Liver (tissue), 3 donors: Measurements from ENCODE around the gene MAN2A1.

ENCODE experiments used
- EGR1 ChIP-seq, 2 donors: IDR thresholded peaks; 2 replicates each; pipeline ENCODE4 v1.6.1; 2016 to 2018; ENCODE audit warnings: antibody characterized with exemption in 2 of 2, low read depth in 2 of 2
- FOXA1 ChIP-seq: IDR thresholded peaks from 2 replicates; pipeline ENCODE4 v1.6.1; 2016; ENCODE audit warnings: antibody characterized with exemption
- GABPA ChIP-seq, 2 donors: IDR thresholded peaks in 1 of 2; conservative IDR thresholded peaks in 1 of 2; 2 replicates each; pipeline ENCODE4 v1.6.1; 2016; ENCODE audit warnings: antibody characterized with exemption in 2 of 2, mild to moderate bottlenecking in 1 of 2, moderate library complexity in 1 of 2
- RXRA ChIP-seq, 2 donors: IDR thresholded peaks; 2 replicates each; pipeline ENCODE4 v1.6.1; 2017 to 2018; ENCODE audit warnings: antibody characterized with exemption in 2 of 2, mild to moderate bottlenecking in 1 of 2
- SP1 ChIP-seq: IDR thresholded peaks from 2 replicates; pipeline ENCODE4 v1.6.1; 2018; ENCODE audit warnings: antibody characterized with exemption, mild to moderate bottlenecking
- TAF1 ChIP-seq: conservative IDR thresholded peaks from 2 replicates; pipeline ENCODE4 v1.6.1; 2016; ENCODE audit warnings: antibody characterized with exemption, mild to moderate bottlenecking
- TF ChIP-seq, protein P1 (sequence below): fragments of 150-350 bp; IDR thresholded peaks from 2 replicates; pipeline ENCODE4 v1.5.1; 2017; ENCODE audit warnings: improper control_type of control experiment, low read depth, low read length; ENCODE audit not compliant: missing input control
- TF ChIP-seq, protein P2 (sequence below): IDR thresholded peaks from 2 replicates; pipeline ENCODE4 v1.6.1; 2016; ENCODE audit warnings: antibody characterized with exemption
- TF ChIP-seq, protein P3 (sequence below): IDR thresholded peaks from 2 replicates; pipeline ENCODE4 v1.6.1; 2016; ENCODE audit warnings: antibody characterized with exemption
- TF ChIP-seq, protein P4 (sequence below): IDR thresholded peaks from 2 replicates; pipeline ENCODE4 v1.6.1; 2016; ENCODE audit warnings: antibody characterized with exemption, mild to moderate bottlenecking
- donor health status: healthy.
- donor health status: healthy.

DNA sequence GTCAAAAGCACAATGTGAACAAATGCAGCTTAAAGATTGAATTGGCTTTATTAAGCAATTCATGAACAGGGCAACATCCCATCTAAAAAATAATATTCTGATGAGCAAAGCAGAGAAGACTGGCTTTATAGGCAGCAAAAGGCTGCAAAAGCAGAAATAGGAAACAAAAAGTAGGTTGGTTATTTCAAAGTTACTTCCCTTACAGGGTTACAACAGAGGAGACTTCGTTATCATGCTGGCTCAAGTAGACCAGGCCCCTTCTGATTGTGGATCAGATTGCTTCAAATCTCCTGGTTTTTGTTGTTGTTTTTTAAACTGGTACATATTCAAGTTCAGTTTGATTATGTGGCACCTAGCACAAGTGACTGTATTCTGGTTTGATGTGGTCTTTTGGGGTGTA lies 73.1 kb downstream of the MAN2A1 start:
- TF ChIP-seq SP1 (no peak), EGR1 (IDR thresholded peaks at IDR 0.05; ENCODE audit: low read depth in 2 of 2) (no peak), TAF1 (no peak), FOXA1 (no peak), RXRA (IDR thresholded peaks at IDR 0.05) (no peak), GABPA (IDR thresholded peaks at IDR 0.05 in 1 of 2, conservative IDR thresholded peaks at IDR 0.05 in 1 of 2) (no peak)
- TF ChIP-seq, protein P1, sequence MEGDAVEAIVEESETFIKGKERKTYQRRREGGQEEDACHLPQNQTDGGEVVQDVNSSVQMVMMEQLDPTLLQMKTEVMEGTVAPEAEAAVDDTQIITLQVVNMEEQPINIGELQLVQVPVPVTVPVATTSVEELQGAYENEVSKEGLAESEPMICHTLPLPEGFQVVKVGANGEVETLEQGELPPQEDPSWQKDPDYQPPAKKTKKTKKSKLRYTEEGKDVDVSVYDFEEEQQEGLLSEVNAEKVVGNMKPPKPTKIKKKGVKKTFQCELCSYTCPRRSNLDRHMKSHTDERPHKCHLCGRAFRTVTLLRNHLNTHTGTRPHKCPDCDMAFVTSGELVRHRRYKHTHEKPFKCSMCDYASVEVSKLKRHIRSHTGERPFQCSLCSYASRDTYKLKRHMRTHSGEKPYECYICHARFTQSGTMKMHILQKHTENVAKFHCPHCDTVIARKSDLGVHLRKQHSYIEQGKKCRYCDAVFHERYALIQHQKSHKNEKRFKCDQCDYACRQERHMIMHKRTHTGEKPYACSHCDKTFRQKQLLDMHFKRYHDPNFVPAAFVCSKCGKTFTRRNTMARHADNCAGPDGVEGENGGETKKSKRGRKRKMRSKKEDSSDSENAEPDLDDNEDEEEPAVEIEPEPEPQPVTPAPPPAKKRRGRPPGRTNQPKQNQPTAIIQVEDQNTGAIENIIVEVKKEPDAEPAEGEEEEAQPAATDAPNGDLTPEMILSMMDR, result no peak
- TF ChIP-seq, protein P2, sequence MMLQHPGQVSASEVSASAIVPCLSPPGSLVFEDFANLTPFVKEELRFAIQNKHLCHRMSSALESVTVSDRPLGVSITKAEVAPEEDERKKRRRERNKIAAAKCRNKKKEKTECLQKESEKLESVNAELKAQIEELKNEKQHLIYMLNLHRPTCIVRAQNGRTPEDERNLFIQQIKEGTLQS, result no peak
- TF ChIP-seq, protein P3, sequence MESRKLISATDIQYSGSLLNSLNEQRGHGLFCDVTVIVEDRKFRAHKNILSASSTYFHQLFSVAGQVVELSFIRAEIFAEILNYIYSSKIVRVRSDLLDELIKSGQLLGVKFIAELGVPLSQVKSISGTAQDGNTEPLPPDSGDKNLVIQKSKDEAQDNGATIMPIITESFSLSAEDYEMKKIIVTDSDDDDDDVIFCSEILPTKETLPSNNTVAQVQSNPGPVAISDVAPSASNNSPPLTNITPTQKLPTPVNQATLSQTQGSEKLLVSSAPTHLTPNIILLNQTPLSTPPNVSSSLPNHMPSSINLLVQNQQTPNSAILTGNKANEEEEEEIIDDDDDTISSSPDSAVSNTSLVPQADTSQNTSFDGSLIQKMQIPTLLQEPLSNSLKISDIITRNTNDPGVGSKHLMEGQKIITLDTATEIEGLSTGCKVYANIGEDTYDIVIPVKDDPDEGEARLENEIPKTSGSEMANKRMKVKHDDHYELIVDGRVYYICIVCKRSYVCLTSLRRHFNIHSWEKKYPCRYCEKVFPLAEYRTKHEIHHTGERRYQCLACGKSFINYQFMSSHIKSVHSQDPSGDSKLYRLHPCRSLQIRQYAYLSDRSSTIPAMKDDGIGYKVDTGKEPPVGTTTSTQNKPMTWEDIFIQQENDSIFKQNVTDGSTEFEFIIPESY, result no peak
- TF ChIP-seq, protein P4, sequence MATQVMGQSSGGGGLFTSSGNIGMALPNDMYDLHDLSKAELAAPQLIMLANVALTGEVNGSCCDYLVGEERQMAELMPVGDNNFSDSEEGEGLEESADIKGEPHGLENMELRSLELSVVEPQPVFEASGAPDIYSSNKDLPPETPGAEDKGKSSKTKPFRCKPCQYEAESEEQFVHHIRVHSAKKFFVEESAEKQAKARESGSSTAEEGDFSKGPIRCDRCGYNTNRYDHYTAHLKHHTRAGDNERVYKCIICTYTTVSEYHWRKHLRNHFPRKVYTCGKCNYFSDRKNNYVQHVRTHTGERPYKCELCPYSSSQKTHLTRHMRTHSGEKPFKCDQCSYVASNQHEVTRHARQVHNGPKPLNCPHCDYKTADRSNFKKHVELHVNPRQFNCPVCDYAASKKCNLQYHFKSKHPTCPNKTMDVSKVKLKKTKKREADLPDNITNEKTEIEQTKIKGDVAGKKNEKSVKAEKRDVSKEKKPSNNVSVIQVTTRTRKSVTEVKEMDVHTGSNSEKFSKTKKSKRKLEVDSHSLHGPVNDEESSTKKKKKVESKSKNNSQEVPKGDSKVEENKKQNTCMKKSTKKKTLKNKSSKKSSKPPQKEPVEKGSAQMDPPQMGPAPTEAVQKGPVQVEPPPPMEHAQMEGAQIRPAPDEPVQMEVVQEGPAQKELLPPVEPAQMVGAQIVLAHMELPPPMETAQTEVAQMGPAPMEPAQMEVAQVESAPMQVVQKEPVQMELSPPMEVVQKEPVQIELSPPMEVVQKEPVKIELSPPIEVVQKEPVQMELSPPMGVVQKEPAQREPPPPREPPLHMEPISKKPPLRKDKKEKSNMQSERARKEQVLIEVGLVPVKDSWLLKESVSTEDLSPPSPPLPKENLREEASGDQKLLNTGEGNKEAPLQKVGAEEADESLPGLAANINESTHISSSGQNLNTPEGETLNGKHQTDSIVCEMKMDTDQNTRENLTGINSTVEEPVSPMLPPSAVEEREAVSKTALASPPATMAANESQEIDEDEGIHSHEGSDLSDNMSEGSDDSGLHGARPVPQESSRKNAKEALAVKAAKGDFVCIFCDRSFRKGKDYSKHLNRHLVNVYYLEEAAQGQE, result no peak
